ENCODE data around the gene MT1G. TPM values are rescaled to one million over a fixed set of nuclear protein-coding genes. Genes with fewer than 3 reads are reported as not detected.
A peak's percentile ranks its signal among the peaks of the same experiment; 100 is the strongest.
"Not testable (repeated sequence)": the region's sequence is repeated elsewhere in the genome, so short reads cannot be mapped to it uniquely, and the experiment has no call there.

MT1G gene
- total RNA-seq, 1 donor from 2014 or later, result not detected

GRCh38 chr16:56684926-56685590 lies 17.2 kb upstream of the MT1G start:
- DNase-seq, result no peak

- DNase-seq, result no peak
These were observed 16.5 kb upstream of the MT1G start for GRCh38 chr16:56684256-56684925.

GRCh38 chr16:56683424-56684172 lies 15.7 kb upstream of the MT1G start:
- DNase-seq, result peak; percentile 64

- no peak for DNase-seq
These were observed 15.0 kb upstream of the MT1G start for GRCh38 chr16:56682703-56683397.

GRCh38 chr16:56681939-56682702 lies 14.3 kb upstream of the MT1G start, which contains the start of gene MT1X:
Gene MT1X, plus strand, starts transcription at chr16:56682470. Its CDS starts 71 bp downstream, at chr16:56682541.
- peak; percentile 92 for DNase-seq

GRCh38 chr16:56679818-56680217 lies 12.0 kb upstream of the MT1G start:
- DNase-seq, result no peak

GRCh38 chr16:56679078-56679730 lies 11.3 kb upstream of the MT1G start:
- no peak for DNase-seq

- no peak for DNase-seq
These were observed 9.6 kb upstream of the MT1G start for GRCh38 chr16:56677474-56677873.

- no peak for DNase-seq
These were observed 7.9 kb upstream of the MT1G start for GRCh38 chr16:56675685-56676210.

GRCh38 chr16:56674570-56674969 lies 6.7 kb upstream of the MT1G start:
- not testable (repeated sequence) for DNase-seq

GRCh38 chr16:56673921-56674320 lies 6.1 kb upstream of the MT1G start:
- peak; percentile 50 for DNase-seq

- no peak for DNase-seq
These were observed 5.1 kb upstream of the MT1G start for GRCh38 chr16:56672761-56673536.

- DNase-seq, result not testable (repeated sequence)
These were observed 4.3 kb upstream of the MT1G start for GRCh38 chr16:56672171-56672570.

GRCh38 chr16:56671691-56672090 lies 3.8 kb upstream of the MT1G start:
- DNase-seq, result peak; percentile 29

- no peak for DNase-seq
These were observed 2.7 kb upstream of the MT1G start for GRCh38 chr16:56670620-56670934.

- no peak for DNase-seq
These were observed 2.2 kb upstream of the MT1G start for GRCh38 chr16:56669840-56670619.

- DNase-seq, result peak; percentile 18
These were observed 1.4 kb upstream of the MT1G start, which contains the start of gene MT1H for GRCh38 chr16:56669005-56669839. Gene MT1H, plus strand, starts transcription at chr16:56669814. Its CDS starts 71 bp downstream, at chr16:56669885.
